Measurements from ENCODE around the gene CPN1.
"Not testable (repeated sequence)": the region's sequence is repeated elsewhere in the genome, so short reads cannot be mapped to it uniquely, and the experiment has no call there.

The CPN1 gene

GRCh38 chr10:100021322-100021721, 60.3 kb downstream of the CPN1 start:
- DNase-seq (ENCODE audit: low read depth), result no peak

GRCh38 chr10:100020886-100021253, 60.8 kb downstream of the CPN1 start:
- DNase-seq (ENCODE audit: low read depth), result no peak

GRCh38 chr10:100020142-100020885, 61.4 kb downstream of the CPN1 start:
- DNase-seq (ENCODE audit: low read depth), result no peak

- no peak for DNase-seq (ENCODE audit: low read depth)
Observed at GRCh38 chr10:100019787-100020141, 61.9 kb downstream of the CPN1 start.

- no peak for DNase-seq (ENCODE audit: low read depth)
Observed at GRCh38 chr10:100014071-100014762, 67.5 kb downstream of the CPN1 start.

- DNase-seq (ENCODE audit: low read depth), result no peak
Observed at GRCh38 chr10:100013621-100014020, 68.0 kb downstream of the CPN1 start.

- not testable (repeated sequence) for DNase-seq (ENCODE audit: low read depth)
Observed at GRCh38 chr10:100011906-100012305, 69.8 kb downstream of the CPN1 start.

GRCh38 chr10:100009793-100010676, 71.6 kb downstream of the CPN1 start, which contains the start of gene DNMBP:
DNMBP (minus strand) TSS chr10:100009947; CDS start chr10:99972124, 37,823 bp downstream.
- peak; percentile 86 for DNase-seq (ENCODE audit: low read depth)

GRCh38 chr10:100009283-100009792, 72.3 kb downstream of the CPN1 start:
- DNase-seq (ENCODE audit: low read depth), result no peak

GRCh38 chr10:100008708-100009282, 72.9 kb downstream of the CPN1 start:
- peak; percentile 32 for DNase-seq (ENCODE audit: low read depth)

GRCh38 chr10:100008142-100008522, 73.5 kb downstream of the CPN1 start:
- peak; percentile 61 for DNase-seq (ENCODE audit: low read depth)

- peak; percentile 27 for DNase-seq (ENCODE audit: low read depth)
Observed at GRCh38 chr10:100007231-100008141, 74.2 kb downstream of the CPN1 start.

GRCh38 chr10:100006243-100006886, 75.3 kb downstream of the CPN1 start:
- peak; percentile 97 for DNase-seq (ENCODE audit: low read depth)

GRCh38 chr10:100004805-100005510, 76.7 kb downstream of the CPN1 start:
- peak; percentile 37 for DNase-seq (ENCODE audit: low read depth)

- no peak for DNase-seq (ENCODE audit: low read depth)
Observed at GRCh38 chr10:100000109-100000644, 81.5 kb downstream of the CPN1 start.

- no peak for DNase-seq (ENCODE audit: low read depth)
Observed at GRCh38 chr10:99999319-100000108, 82.2 kb downstream of the CPN1 start.

GRCh38 chr10:99998889-99999288, 82.8 kb downstream of the CPN1 start:
- DNase-seq (ENCODE audit: low read depth), result no peak
